ENCODE results near the gene PCDHGA5. TPM values are rescaled to one million over a fixed set of nuclear protein-coding genes. Genes with fewer than 3 reads are reported as not detected.

Gene PCDHGA5
- total RNA-seq, 6 donors from 2014 or later, result 0.97 to 7.3 (median 2.0) TPM

DNA sequence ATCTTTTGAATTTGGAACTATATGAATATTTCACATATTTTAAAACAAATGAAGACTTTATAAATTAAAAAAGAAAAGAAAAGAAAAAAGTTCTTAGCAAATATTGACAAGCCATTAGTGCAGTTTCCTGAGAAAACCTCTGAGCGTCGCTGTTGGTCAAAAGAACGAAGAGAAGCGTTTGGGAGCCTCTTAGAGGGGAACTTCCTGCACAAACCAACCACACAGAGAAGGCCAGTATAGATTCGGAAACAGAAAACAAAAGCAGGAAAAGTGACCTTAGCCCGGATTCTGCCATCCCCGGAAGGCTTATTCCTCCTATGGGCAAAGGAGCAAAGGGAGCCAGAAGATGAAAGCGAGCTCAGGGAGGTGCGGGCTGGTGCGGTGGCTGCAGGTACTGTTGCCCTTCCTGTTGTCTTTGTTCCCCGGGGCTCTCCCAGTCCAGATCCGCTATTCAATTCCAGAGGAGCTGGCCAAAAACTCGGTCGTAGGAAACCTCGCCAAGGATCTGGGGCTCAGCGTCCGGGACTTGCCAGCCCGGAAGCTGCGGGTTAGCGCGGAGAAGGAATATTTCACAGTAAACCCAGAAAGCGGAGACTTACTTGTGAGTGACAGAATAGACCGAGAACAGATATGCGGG is 4.1 kb upstream of the PCDHGA5 start, which contains the start of gene PCDHGB2:
Gene PCDHGB2, plus strand, starts transcription at position 205 of the 637 bp plus-strand sequence. Its CDS starts 142 bp downstream, at position 347.
- H3K4me3 ChIP-seq, result peak within 1 kb of the TSS in 3 of 4 donors; percentile 12 to 36 (median 21)
- H3K9me3 ChIP-seq, result peaks cover 52 to 95% (median 76%) of the 10 kb centered on the region in 4 donors

DNA sequence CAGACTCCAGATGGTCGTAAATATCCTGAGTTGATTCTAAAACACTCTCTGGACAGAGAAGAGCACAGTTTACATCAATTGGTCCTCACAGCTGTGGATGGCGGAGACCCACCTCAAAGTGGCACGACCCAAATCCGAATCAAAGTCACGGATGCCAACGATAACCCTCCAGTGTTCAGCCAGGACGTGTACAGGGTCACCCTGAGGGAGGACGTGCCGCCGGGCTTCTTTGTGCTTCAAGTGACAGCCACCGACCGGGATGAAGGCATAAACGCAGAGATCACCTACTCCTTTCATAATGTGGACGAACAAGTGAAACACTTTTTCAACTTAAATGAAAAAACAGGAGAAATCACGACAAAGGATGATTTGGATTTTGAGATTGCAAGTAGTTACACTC is 3.3 kb upstream of the PCDHGA5 start:
- no peak for DNase-seq
- Histone ChIP-seq H3K9me3 (peaks cover 52 to 95% (median 76%) of the 10 kb centered on the region in 4 donors), H3K4me1 (no peaks in the 10 kb centered on the region), H3K4me3 (peak overlapping the region in 1 of 4 donors; percentile 36), H3K27ac (no peak overlapping the region), H3K27me3 (peaks cover 0 to 4% (median 0%) of the 10 kb centered on the region in 4 donors), H3K36me3 (no peaks in the 10 kb centered on the region)
- no peak for TF ChIP-seq POLR2A (IDR thresholded peaks at IDR 0.05)
- TF ChIP-seq POLR2AphosphoS5 (IDR thresholded peaks at IDR 0.05), result no peak
- no peak for TF ChIP-seq EP300 (IDR thresholded peaks at IDR 0.05)
- TF ChIP-seq, protein P1, sequence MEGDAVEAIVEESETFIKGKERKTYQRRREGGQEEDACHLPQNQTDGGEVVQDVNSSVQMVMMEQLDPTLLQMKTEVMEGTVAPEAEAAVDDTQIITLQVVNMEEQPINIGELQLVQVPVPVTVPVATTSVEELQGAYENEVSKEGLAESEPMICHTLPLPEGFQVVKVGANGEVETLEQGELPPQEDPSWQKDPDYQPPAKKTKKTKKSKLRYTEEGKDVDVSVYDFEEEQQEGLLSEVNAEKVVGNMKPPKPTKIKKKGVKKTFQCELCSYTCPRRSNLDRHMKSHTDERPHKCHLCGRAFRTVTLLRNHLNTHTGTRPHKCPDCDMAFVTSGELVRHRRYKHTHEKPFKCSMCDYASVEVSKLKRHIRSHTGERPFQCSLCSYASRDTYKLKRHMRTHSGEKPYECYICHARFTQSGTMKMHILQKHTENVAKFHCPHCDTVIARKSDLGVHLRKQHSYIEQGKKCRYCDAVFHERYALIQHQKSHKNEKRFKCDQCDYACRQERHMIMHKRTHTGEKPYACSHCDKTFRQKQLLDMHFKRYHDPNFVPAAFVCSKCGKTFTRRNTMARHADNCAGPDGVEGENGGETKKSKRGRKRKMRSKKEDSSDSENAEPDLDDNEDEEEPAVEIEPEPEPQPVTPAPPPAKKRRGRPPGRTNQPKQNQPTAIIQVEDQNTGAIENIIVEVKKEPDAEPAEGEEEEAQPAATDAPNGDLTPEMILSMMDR (IDR thresholded peaks at IDR 0.05), result no peak
- 38 to 47% methylated on average over 12 to 15 of the region's 15 CpGs for WGBS, 2 donors
- no peak for ATAC-seq (ENCODE audit: low FRiP score in 2 of 2)

More for the DNA sequence above, 4.1 kb upstream of the PCDHGA5 start, which contains the start of gene PCDHGB2:
- no peak for DNase-seq
- peak in 1 of 2 donors; percentile 31 for ATAC-seq (ENCODE audit: low FRiP score in 2 of 2)
- TF ChIP-seq, protein P1 (IDR thresholded peaks at IDR 0.05), result peak in 1 of 6 experiments; percentile 8
- TF ChIP-seq POLR2A (IDR thresholded peaks at IDR 0.05), result no peak
- Histone ChIP-seq H3K4me1 (no peaks in the 10 kb centered on the region), H3K27me3 (peaks cover 0 to 4% (median 0%) of the 10 kb centered on the region in 4 donors), H3K36me3 (no peaks in the 10 kb centered on the region), H3K27ac (no peak within 1 kb of the TSS)
- WGBS, 2 donors, result 14% methylated on average over 24 of the region's 24 CpGs

DNA sequence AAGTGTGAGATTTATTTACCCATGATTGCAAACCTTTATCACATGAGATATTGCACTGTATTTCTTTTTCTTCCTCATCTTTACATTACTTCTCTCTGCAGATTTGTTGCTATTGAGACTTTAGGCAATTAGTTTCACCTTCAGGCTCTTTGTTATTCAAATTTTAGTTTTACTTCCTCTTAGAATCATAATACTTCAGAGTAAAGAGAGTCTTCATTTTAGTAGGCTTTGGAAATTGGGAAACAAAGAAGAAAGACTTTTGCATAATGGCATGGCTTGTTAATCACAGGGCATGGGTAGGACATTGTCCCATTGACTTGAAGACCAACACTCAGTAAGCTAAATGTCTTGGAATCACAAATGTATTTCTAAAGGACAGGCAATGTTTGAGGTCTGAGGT is 1.2 kb upstream of the PCDHGA5 start:
- H3K9me3 ChIP-seq, result peaks cover 66 to 97% (median 76%) of the 10 kb centered on the region in 4 donors
- peaks cover 0 to 7% (median 0%) of the 10 kb centered on the region in 4 donors for H3K27me3 ChIP-seq

DNA sequence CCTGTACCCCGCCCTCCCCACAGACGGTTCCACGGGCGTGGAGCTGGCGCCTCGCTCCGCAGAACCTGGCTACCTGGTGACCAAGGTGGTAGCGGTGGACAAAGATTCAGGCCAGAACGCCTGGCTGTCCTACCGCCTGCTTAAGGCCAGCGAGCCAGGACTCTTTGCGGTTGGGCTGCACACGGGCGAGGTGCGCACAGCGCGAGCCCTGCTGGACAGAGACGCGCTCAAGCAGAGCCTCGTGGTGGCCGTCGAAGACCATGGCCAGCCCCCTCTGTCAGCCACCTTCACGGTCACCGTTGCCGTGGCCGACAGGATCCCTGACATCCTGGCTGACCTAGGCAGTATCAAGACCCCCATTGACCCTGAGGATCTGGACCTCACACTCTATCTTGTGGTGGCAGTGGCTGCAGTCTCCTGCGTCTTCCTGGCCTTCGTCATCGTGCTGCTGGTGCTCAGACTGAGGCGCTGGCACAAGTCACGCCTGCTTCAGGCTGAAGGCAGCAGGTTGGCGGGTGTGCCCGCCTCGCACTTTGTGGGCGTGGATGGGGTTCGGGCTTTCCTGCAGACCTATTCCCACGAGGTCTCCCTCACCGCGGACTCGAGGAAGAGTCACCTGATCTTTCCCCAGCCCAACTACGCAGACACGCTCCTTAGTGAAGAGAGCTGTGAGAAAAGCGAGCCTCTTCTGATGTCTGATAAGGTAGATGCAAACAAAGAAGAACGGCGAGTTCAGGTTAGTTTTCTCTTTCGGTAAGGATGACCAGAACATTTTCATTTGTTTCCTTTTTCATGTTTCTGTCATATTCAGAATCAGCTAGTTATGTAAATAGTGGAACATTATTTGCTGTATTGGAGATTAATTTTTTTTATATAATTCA is 2.3 kb downstream of the PCDHGA5 start:
- Histone ChIP-seq H3K27ac (no peak overlapping the region), H3K27me3 (peaks cover 0 to 7% (median 0%) of the 10 kb centered on the region in 4 donors), H3K9me3 (peaks cover 64 to 85% (median 80%) of the 10 kb centered on the region in 4 donors), H3K4me3 (no peak overlapping the region), H3K4me1 (no peaks in the 10 kb centered on the region), H3K36me3 (no peaks in the 10 kb centered on the region)
- TF ChIP-seq POLR2AphosphoS5 (IDR thresholded peaks at IDR 0.05) (no peak), POLR2A (IDR thresholded peaks at IDR 0.05) (no peak), EP300 (IDR thresholded peaks at IDR 0.05) (no peak)
- TF ChIP-seq, protein P1 (IDR thresholded peaks at IDR 0.05), result no peak
- WGBS, 2 donors, result 32 to 36% methylated on average over 15 to 44 of the region's 46 CpGs
- ATAC-seq (ENCODE audit: low FRiP score in 2 of 2) (no peak), DNase-seq (peak in 1 of 2 donors; percentile 56)

More for the DNA sequence above, 1.2 kb upstream of the PCDHGA5 start:
- no peak overlapping the region for H3K4me3 ChIP-seq
- H3K4me1 ChIP-seq, result no peaks in the 10 kb centered on the region
- H3K27ac ChIP-seq, result no peak overlapping the region
- DNase-seq (no peak), ATAC-seq (ENCODE audit: low FRiP score in 2 of 2) (no peak)
- H3K36me3 ChIP-seq, result no peaks in the 10 kb centered on the region
- no peak for TF ChIP-seq POLR2A (IDR thresholded peaks at IDR 0.05)
- TF ChIP-seq EP300 (IDR thresholded peaks at IDR 0.05), result no peak
- no peak for TF ChIP-seq POLR2AphosphoS5 (IDR thresholded peaks at IDR 0.05)
- TF ChIP-seq, protein P1 (IDR thresholded peaks at IDR 0.05), result no peak

Measured in upper lobe of left lung (tissue), 6 donors.